Parietal lobe (tissue), 2 donors: ENCODE data around the gene RPL29. TPM values are rescaled to one million over a fixed set of nuclear protein-coding genes. Genes with fewer than 3 reads are reported as not detected.

Source experiments
- small RNA-seq: library from RNA; depleted of rRNA; stranded (forward); fragments of <200 nt; gene quantifications from one replicate; pipeline ENCODE3, GENCODE V24; 2014; ENCODE audit warnings: low replicate concordance
- total RNA-seq: library from RNA; depleted of rRNA; stranded (reverse); fragments of >200 nt; gene quantifications from one replicate; pipeline ENCODE4 v1.2.3, GENCODE V29; 2014

Gene RPL29
- 712 TPM for total RNA-seq

DNA sequence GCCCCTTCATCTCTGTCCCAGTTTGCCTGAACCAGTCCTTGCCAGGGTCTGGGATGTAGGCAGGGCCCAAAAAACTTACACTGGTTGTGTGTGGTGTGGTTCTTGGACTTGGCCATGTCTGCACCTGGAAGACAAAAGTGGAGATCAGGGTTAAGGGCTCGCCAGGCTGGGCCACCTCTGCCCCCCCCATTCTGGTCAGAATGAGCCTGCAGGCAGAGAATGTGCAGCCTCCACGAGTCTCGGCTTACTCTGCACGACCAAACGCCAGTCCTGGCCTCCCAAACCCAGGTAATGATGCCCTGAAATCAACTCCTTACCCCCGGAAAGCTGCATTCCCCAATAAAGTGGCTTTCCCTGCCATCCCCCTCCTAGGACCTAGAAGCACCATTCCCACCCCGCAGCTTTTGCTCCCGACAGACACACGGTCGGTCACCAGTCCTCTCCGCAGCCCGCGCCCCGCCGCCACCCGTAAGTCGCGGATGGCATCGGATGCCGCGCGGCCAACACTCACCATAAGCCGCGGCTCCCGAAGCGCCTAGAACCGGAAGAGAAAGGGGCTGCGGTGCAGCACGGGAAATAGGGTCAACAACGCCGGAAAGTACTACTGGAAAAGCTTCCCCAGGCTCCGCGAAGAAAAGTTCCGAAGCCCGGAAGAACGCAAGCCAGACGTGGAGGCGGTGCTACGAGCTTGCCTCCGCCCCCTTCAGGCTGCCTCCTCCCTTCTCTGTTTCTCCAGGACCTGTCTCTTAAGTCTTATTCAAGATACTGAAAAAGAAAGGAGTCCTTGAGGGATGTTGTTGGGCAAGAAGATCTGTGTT is at the start of gene RPL29:
Gene RPL29, minus strand, starts transcription at position 550 of the 818 bp plus-strand sequence. Its CDS starts 434 bp downstream, at position 116.

DNA sequence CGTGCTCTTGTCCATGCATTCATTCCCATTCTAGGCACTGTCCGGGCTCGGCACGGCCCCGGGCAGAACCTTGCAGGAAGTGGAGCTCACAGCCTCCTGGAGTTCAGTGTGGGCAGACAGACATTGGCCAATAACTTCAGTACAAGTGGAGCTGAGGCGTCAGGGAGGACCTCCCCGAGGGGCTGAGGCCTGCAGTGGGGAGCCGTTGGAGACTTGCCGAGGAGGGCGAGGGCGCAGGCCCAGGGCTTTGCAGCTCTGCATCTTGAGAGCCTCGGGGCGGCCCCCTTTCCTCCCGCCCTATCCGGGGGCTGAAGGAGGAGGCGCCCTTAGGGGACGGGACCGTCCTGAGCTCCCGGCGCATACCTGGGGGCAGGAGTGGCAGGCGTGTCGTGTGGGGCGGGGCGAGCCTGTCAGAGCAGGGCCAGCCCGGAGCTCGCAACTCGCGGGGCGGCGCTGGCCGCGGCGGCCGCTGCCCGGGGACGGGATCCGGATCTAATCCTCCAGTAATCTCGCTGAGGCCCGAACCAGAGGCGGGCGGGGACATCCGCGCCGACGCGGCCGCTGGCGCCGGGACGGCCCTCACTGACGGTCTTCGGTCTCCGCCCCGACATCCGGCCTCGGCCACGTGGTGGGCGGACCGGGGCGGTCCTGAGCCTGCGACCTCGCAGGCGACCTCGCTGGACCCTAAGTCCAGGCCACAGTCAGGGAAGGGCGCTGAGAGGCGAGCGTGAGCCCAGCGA is 12.7 kb downstream of the RPL29 start, which contains the start of gene ACY1:
Gene ACY1, plus strand, starts transcription at position 698 of the 740 bp plus-strand sequence. CDS start 530 bp downstream, outside the sequence.

DNA sequence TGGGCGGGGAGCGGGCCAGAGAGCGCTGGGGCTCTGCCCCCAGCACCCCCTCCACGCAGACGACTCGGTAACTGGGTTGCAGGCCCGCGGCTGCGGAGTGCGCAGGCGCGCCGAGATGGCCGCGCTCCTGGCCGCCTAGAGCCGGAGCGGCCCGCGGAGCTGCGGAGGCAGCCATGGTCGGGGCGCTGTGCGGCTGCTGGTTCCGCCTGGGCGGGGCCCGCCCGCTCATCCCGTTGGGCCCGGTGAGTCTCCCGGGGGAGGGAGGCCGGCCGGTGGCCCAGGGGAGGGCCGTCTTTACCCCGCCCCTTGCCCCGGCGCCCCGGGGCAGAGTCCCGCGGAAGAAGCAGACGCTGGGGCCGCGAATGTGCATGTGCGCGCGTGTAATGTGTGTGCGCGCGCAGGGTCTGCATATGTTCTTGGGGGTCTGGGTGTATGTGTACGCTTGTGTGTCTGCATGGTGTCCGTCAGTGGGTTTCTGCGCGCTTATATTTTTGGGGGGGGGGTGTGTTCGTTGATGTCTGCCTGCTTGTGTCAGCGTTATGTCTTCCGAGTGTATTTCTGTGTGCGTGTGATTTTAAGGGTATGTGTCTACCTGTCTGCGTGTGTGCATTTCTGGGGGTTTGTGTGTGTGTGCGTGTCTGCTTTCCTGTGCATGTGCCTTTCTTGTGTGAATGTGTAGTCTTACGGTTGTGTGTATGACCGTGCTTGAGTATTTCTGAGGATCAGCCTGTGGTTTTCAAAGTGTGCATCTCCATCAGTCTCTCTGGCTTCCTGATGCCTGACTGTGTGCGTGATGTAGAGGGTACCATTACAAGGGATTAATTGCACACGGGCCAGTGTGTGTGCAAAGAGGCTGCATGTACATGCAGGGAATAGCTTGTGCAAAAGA is 20.5 kb downstream of the RPL29 start, which contains the start of gene ABHD14A:
Gene ABHD14A, plus strand, starts transcription at position 102 of the 889 bp plus-strand sequence. Its CDS starts 72 bp downstream, at position 174.

DNA sequence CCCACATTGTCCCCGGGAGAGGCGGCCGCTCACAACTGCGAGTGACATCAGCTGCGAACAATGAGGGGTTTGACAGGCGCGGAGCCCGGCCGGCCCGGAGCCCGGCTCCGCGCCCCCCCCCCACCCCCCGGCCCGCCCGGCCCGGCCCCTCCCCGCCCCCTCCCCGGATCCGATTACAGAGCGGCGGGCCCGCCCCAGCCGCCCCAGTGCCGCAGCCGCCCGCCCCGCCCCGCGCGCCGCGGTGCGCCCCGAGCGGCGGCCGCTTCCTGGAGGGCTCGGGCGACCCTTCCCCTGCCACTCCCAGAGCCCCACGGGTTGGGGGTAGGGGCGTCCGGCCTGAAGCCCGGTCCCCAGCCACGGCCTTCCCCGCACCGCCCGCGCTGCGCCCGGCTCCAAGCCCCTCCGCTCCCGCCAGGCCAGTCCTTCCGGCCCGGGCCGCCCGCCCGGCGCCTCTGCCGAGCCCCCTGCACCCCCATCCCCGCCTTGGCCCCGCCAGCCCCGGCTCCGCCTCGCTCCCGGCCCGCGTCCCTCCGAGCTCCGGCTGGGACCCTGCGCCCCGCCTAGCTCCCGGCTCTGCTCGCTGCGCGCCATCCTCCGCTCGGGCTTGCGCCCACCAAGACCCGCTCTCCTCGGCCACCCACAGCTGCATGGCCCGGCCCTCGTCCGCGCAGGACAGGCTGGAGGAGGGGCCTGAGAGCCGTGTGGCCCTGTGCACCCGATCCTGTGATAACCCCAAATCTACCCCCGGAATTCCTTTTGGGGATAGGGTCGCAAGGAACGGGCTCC is 28.1 kb downstream of the RPL29 start, which contains the start of gene PCBP4:
Gene PCBP4, minus strand, starts transcription at position 71 of the 786 bp plus-strand sequence. CDS start 6,214 bp downstream, outside the sequence.

DNA sequence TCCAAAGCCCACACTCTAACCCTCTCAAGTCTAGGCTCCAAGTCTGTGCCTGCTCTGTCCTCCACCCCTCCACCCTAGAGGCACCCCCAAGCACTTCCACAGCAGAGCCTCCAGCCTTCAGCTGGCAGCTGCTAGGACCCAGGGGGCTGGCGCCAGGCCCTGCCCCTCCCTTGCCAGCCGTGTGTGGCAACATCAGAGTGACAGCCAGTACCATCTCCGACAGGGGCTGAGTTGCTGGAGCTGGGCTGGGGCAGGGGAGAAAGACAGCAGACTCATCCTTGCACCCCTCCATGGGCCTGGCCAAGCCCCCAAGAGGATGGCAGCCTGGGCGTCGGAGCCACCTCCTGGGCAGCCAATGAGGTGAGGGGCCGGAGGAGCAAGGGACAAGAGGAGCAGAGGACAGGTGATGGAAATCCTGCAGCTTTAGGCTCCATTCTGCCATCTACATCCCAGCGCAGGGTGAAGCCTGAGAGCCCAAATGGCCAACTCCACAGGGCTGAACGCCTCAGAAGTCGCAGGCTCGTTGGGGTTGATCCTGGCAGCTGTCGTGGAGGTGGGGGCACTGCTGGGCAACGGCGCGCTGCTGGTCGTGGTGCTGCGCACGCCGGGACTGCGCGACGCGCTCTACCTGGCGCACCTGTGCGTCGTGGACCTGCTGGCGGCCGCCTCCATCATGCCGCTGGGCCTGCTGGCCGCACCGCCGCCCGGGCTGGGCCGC is 40.4 kb downstream of the RPL29 start, which contains the start of gene GPR62:
Gene GPR62, plus strand, starts transcription at position 207 of the 718 bp plus-strand sequence. Its CDS starts 272 bp downstream, at position 479.

Small RNA genes lying within 50 kb of the gene (small RNA-seq; reads per million reads assigned to genes)
- not detected for gene AC115284.1

Other genes starting within 250 kb of the RPL29 start
- not detected for gene IQCF6, start 216.7 kb downstream of the RPL29 start, total RNA-seq
- gene IQCF2, start 134.3 kb downstream of the RPL29 start, total RNA-seq, result not detected
- not detected for gene IQCF5, start 120.3 kb downstream of the RPL29 start, total RNA-seq
- not detected for gene IQCF1, start 92.5 kb downstream of the RPL29 start, total RNA-seq
- gene RRP9, start 54.0 kb downstream of the RPL29 start, total RNA-seq, result 13.1 TPM
- gene PARP3, start 53.5 kb downstream of the RPL29 start, total RNA-seq, result 7.5 TPM
- gene GPR62, start 40.5 kb downstream of the RPL29 start, total RNA-seq, result 0.31 TPM
- 72.9 TPM for gene PCBP4, start 28.4 kb downstream of the RPL29 start, total RNA-seq
- 4.7 TPM for gene ABHD14B, start 21.8 kb downstream of the RPL29 start, total RNA-seq
- 23.2 TPM for gene ABHD14A, start 20.8 kb downstream of the RPL29 start, total RNA-seq
- gene ACY1, start 12.4 kb downstream of the RPL29 start, total RNA-seq, result 6.9 TPM
- gene DUSP7, start 60.7 kb upstream of the RPL29 start, total RNA-seq, result 15.3 TPM
- gene POC1A, start 158.5 kb upstream of the RPL29 start, total RNA-seq, result 4.4 TPM
- 36.3 TPM for gene ALAS1, start 202.3 kb upstream of the RPL29 start, total RNA-seq
- gene TLR9, start 229.8 kb upstream of the RPL29 start, total RNA-seq, result 0.31 TPM
- gene TWF2, start 243.3 kb upstream of the RPL29 start, total RNA-seq, result 26.9 TPM
- gene PPM1M, start 249.9 kb upstream of the RPL29 start, total RNA-seq, result 7.8 TPM